Inferior parietal cortex (tissue), 1 donor: ENCODE results near the gene FAM184A.

Experiments used
- DNase-seq: peaks from one replicate; pipeline ENCODE4 v3.0.0-alpha.2; 2016; ENCODE audit errors: extremely low spot score

Gene FAM184A

GRCh38 chr6:118914598-118914997 lies 163.9 kb downstream of the FAM184A start:
- no peak for DNase-seq

GRCh38 chr6:118913161-118913560 lies 165.3 kb downstream of the FAM184A start:
- DNase-seq = no peak

GRCh38 chr6:118912646-118913045 lies 165.8 kb downstream of the FAM184A start:
- no peak for DNase-seq
